Stimulated activated CD8-positive, alpha-beta memory T cell treated with anti-CD3 and anti-CD28 coated beads, Interleukin-4, amount 100 ng/mL, for 48 hours (primary cell): Measurements from ENCODE around the gene ICAM4.
"Not testable (repeated sequence)": the region's sequence is repeated elsewhere in the genome, so short reads cannot be mapped to it uniquely, and the experiment has no call there.

Experiments
- DNase-seq: peaks from one replicate; pipeline ENCODE4 v3.0.0-alpha.2; 2020

Gene ICAM4

DNA sequence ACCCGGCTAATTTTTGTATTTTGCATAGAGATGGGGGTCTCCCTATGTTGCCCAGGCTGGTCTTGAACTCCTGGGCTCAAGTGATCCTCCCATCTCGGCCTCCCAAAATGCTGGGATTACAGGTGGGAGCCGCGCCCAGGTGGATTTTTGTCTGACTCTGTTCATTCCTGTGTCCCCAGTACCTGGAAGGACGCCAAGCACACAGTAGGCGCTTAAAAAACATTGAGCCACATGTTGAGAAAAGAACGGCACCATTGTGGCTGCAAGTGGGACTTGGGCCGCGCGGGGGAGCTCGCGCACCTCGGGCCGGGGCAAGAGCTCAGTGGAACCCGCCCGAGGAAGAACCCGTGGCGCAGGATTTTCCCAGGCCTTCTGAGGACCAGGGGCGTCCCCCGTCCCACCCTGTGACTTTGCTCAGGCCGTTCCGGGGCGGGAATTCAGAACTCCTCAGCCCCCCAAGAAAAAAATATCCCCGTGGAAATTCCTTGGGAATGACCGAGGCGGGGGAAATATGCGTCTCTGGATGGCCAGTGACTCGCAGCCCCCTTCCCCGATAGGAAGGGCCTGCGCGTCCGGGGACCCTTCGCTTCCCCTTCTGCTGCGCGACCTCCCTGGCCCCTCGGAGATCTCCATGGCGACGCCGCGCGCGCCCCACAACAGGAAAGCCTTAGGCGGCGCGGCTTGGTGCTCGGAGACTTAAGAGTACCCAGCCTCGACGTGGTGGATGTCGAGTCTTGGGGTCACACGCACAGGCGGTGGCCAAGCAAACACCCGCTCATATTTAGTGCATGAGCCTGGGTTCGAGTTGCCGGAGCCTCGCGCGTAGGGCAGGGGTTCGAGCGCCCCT lies 17.2 kb upstream of the ICAM4 start:
- DNase-seq, result peak; percentile 96

DNA sequence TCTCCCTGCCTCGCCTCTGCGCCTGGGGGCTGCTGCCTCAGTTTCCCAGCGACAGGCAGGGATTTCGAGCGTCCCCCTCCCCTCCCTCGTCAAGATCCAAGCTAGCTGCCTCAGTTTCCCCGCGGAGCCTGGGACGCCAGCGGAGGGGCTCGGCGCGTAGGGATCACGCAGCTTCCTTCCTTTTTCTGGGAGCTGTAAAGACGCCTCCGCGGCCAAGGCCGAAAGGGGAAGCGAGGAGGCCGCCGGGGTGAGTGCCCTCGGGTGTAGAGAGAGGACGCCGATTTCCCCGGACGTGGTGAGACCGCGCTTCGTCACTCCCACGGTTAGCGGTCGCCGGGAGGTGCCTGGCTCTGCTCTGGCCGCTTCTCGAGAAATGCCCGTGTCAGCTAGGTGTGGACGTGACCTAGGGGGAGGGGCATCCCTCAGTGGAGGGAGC lies 16.6 kb upstream of the ICAM4 start:
- peak; percentile 89 for DNase-seq

GRCh38 chr19:10270616-10271394 lies 15.9 kb upstream of the ICAM4 start, which contains the start of gene ICAM1:
Gene ICAM1 (plus strand): TSS chr19:10271120. CDS start chr19:10271160, 40 bp downstream.
- DNase-seq, result peak; percentile 88

DNA sequence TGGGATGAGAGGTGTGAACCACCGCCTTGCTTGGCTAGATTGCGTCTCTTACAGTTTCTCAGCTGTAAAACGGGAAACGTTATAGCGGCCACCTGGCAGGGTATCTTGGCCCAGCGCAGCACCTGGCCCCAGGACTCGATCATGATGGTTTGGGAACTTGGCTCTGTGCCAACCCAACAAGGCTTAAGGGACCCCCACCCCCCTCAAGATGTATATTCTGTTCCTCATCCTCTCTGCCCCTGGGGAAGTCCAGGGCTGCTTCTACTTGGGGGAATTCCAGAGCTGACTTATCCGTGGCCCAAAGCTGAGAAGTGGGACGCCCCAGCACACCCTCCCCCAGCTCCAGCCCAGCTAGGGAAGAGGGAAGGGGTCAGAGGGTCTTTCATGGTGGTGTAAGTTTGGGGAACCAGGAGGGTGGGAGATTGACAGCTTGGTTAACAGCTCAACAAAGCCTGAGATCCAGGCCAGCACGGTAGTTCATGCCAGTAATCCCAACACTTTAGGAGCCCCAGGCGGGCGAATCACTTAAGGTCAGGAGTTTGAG lies 15.1 kb upstream of the ICAM4 start:
- peak; percentile 61 for DNase-seq

DNA sequence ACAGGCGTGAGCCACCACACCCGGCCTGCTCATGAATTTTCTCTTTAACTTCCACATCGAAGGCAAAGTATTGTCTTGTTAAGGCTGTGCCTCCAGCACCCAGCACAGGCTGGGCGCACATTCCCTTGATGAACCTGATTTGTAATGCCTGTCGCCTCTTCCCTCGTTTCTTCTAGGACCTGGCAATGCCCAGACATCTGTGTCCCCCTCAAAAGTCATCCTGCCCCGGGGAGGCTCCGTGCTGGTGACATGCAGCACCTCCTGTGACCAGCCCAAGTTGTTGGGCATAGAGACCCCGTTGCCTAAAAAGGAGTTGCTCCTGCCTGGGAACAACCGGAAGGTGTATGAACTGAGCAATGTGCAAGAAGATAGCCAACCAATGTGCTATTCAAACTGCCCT lies 12.2 kb upstream of the ICAM4 start:
- DNase-seq, result no peak

DNA sequence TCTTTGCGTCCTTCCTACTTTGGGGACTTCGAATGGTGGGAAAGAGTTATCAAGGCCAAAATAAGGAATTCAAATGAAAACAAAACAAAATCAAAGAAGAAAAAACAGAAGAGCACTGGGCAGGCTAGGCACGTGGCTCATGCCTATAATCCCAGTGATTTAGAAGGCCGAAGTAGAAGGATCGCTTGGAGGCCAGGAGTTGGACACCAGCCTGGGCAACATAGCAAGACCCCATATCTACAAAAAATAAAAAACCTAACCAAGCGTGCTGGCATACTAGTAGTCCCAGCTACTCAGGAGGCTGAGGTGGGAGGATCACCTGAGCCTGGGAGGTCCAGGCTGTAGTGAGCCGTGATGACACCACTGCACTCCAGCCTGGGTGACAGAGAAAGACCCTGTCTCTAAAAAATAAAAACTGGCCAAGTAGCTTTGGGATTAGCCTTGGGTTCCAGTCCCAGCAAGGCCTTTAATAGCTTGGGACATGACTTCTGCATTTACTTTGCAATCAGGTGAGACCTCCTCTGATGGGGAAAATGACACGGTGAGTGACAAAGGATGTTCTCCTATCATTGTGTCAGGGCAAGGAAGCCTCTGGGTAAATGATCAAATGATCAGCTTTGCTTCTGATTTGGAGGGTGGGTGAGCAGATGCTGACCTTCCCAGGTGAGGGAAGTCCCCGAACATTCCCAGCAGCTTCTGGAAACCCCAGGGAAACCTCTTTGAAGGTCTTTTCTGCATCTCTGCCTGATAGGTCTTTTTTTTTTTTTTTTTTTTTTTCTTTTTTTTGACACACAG lies 8.8 kb upstream of the ICAM4 start:
- no peak for DNase-seq

DNA sequence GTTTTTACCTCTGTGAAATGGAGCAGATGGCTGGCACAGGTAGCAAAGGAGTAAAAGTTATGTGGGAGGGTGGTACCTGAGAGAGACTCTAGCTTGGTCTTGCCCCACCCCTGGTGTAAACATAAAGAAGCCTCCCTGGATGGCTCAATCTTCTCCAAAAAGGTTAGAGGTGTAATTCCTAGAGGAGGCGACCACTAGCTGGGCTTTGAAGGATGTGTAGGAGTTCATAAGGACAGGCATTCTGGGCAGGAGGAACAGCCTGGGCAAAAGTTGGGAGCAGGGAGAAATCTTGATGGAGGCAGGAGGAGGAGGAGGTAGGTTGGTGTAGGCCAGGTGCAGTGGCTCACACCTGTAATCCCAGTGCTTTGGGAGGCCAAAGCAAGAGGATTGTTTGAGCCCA lies 7.8 kb upstream of the ICAM4 start:
- DNase-seq, result no peak

- DNase-seq, result no peak
Observed at GRCh38 chr19:10279737-10280442, 6.9 kb upstream of the ICAM4 start.

- DNase-seq, result not testable (repeated sequence)
Observed at GRCh38 chr19:10282043-10282442, 4.7 kb upstream of the ICAM4 start.

DNA sequence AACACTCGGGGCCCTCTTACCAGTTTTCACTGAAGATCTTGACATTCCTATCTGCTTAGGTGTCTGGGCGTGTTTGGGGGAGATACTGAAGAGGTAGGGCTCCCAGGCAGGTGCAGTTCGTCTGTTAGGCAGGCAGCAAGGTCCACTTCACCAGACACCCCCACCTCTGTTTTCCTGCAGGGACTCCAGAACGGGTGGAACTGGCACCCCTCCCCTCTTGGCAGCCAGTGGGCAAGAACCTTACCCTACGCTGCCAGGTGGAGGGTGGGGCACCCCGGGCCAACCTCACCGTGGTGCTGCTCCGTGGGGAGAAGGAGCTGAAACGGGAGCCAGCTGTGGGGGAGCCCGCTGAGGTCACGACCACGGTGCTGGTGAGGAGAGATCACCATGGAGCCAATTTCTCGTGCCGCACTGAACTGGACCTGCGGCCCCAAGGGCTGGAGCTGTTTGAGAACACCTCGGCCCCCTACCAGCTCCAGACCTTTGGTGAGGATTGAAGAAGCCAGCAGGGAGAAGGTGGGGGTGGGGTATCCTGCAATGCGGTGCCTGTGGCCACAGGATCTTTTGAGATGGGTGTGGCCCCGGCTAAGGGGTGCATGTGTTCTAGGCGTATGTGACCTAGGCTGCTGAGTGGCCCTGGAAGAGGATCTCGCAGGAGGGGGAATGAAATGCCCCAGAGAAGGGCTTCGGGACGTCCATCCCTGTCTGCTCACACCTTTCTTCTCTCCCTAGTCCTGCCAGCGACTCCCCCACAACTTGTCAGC lies 3.3 kb upstream of the ICAM4 start:
- DNase-seq, result no peak

GRCh38 chr19:10284065-10284959 lies 2.4 kb upstream of the ICAM4 start:
- no peak for DNase-seq

- no peak for DNase-seq
Observed at GRCh38 chr19:10284960-10285278, 1.8 kb upstream of the ICAM4 start.

DNA sequence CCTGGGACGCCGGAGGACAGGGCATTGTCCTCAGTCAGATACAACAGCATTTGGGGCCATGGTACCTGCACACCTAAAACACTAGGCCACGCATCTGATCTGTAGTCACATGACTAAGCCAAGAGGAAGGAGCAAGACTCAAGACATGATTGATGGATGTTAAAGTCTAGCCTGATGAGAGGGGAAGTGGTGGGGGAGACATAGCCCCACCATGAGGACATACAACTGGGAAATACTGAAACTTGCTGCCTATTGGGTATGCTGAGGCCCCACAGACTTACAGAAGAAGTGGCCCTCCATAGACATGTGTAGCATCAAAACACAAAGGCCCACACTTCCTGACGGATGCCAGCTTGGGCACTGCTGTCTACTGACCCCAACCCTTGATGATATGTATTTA lies 1.4 kb upstream of the ICAM4 start:
- no peak for DNase-seq

- peak; percentile 74 for DNase-seq
Observed at GRCh38 chr19:10288662-10289166, 2.0 kb downstream of the ICAM4 start.

DNA sequence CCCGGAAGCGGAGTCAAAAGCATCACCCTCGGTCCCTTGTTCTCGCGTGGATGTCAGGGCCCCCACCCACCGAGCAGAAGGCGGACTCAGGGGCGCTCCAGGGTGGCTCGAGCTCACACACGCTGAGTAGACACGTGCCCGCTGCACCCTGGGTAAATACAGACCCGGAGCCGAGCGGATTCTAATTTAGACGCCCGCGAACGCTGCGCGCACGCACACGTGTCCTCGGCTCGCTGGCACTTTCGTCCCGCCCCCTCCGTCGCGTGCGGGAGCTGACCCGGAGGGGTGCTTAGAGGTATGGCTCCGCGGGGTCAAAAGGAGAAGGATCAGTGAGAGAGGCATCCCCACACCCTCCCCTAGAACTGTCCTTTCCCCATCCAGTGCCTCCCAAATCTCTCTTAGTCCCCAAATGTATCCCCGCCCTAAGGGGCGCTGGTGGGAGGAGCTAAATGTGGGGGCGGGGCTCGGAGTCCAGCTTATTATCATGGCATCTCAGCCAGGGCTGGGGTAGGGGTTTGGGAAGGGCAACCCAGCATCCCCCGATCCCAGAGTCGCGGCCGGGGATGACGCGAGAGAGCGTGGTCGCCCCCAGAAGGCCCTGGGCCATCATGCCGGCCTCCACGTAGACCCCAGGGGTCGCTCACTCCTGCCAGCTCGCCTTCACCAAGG lies 2.5 kb downstream of the ICAM4 start:
- DNase-seq, result peak; percentile 83

- peak; percentile 67 for DNase-seq
Observed at GRCh38 chr19:10289836-10290356, 3.1 kb downstream of the ICAM4 start, which contains the start of gene ICAM5. Gene ICAM5 (plus strand): TSS chr19:10289952. CDS start chr19:10290044, 92 bp downstream.

DNA sequence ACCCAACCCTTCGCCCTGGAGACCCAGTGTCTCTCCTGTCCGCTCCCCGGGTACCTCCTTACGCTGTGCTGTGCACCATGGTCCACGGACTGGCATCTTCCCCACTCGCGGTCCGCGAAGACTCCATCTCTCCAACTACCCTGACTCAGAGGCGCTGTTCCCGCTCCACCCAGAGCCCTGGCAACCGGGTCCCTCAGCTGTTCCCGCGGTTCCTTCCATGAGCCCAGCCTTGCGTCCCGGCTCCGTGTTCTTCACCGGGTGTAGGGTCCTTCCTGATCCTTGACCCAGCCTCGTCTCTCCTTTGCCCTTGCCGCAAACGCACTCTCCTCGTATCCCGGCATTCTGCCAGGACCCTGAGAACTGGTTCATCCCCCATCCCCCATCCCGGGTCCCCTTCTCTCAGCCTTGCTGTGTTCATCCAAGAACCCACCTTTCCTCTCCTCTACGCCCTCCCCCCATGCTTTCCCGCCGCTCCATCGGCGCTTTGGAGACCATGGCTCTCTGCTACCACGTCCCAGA lies 3.7 kb downstream of the ICAM4 start:
- peak; percentile 41 for DNase-seq

DNA sequence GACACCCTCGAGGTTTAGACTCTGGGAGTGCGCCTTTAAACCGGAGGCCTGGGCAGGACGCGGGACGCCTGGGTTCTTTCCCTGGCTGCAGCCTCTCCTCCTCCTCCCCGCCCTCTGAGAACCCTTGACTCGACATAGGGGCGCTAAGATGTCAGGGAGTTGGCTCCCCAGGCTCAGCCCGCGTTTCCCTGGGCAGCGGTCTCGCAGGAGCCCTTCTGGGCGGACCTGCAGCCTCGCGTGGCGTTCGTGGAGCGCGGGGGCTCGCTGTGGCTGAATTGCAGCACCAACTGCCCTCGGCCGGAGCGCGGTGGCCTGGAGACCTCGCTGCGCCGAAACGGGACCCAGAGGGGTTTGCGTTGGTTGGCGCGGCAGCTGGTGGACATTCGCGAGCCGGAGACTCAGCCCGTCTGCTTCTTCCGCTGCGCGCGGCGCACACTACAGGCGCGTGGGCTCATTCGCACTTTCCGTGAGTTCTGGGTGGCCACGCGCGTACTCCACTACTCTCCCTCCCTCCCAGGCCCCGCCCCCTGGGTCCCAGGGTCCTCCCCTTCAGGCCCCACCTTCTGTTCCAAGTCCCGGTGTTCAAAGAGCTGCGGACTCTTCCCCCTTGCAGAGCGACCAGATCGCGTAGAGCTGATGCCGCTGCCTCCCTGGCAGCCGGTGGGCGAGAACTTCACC lies 4.3 kb downstream of the ICAM4 start:
- DNase-seq, result peak; percentile 81
